H1 (cell line): Measurements from ENCODE around the gene NECTIN1. TPM values are rescaled to one million over a fixed set of nuclear protein-coding genes. Genes with fewer than 3 reads are reported as not detected.

Experiments
- CTCF ChIA-PET: fragments of 300-600 bp; sonication (Branson Sonifier 250); formaldehyde crosslinking; loops from one replicate; lab custom pipeline; 2021; ENCODE audit not compliant: partially characterized antibody; lab: Charles Lee
- POLR2A ChIA-PET: fragments of 300-600 bp; sonication (Branson Sonifier 250); formaldehyde crosslinking; loops from one replicate; lab custom pipeline; 2021; ENCODE audit warnings: inconsistent platforms; ENCODE audit not compliant: partially characterized antibody; lab: Charles Lee
- DNase-seq, 2 experiments: peaks; one replicate each; pipeline versions ENCODE4 v3.0.0 to v3.0.0-alpha.2; 2010 to 2022; ENCODE audit warnings: low spot score in 2 of 2, low read depth in 1 of 2, mixed read lengths in 1 of 2
- FAIRE-seq: peaks from 2 replicates; lab custom pipeline; 2011; peaks lifted over from hg19 to GRCh38; lab: Jason Lieb, UNC
- H2AFZ ChIP-seq: 2 replicates; pipeline ENCODE4 v1.8.1; 2012; ENCODE audit warnings: low read length, inconsistent platforms
- H2AK5ac ChIP-seq: 2 replicates; pipeline ENCODE4 v1.6.1; 2013; ENCODE audit warnings: low read depth, low read length
- H2BK120ac ChIP-seq: replicated peaks from 2 replicates; pipeline ENCODE3; 2013; ENCODE audit warnings: low read depth, low read length, inconsistent platforms
- H2BK12ac ChIP-seq: 2 replicates; pipeline ENCODE4 v1.6.1; 2013; ENCODE audit warnings: low read depth, low read length
- H2BK15ac ChIP-seq: 2 replicates; pipeline ENCODE4 v1.6.1; 2013; ENCODE audit warnings: low read length
- H2BK20ac ChIP-seq: 2 replicates; pipeline ENCODE4 v1.6.1; 2013; ENCODE audit warnings: low read length
- H2BK5ac ChIP-seq: 2 replicates; pipeline ENCODE4 v1.6.1; 2013; ENCODE audit warnings: low read depth, low read length
- H3K14ac ChIP-seq: 2 replicates; pipeline ENCODE4 v1.6.1; 2013; ENCODE audit warnings: inconsistent platforms; ENCODE audit not compliant: insufficient read length
- H3K18ac ChIP-seq: 2 replicates; pipeline ENCODE4 v1.6.1; 2013; ENCODE audit warnings: low read length; ENCODE audit errors: extremely low read depth
- H3K23ac ChIP-seq: 2 replicates; pipeline ENCODE4 v1.6.1; 2013; ENCODE audit warnings: inconsistent platforms; ENCODE audit not compliant: insufficient read length
- H3K23me2 ChIP-seq: 2 replicates; pipeline ENCODE4 v1.6.1; 2013; ENCODE audit warnings: low read depth, low read length
- H3K27ac ChIP-seq: 2 replicates; pipeline ENCODE4 v1.6.1; 2011; ENCODE audit warnings: low read depth, low read length, inconsistent platforms
- H3K27me3 ChIP-seq, 4 experiments: replicated peaks in 1 of 4; 1 replicate in 1 of 4; 2 replicates in 3 of 4; pipeline versions ENCODE4 v1.6.1 to v1.8.1; 2011 to 2013; ENCODE audit warnings: low read length in 3 of 4, mild to moderate bottlenecking in 3 of 4, inconsistent platforms in 2 of 4, mixed read lengths in 2 of 4, moderate library complexity in 1 of 4; ENCODE audit not compliant: control insufficient read depth in 3 of 4, insufficient read depth in 3 of 4; ENCODE audit errors: extremely low read depth in 1 of 4
- H3K36me3 ChIP-seq, 4 experiments: 2 replicates each; pipeline versions ENCODE4 v1.6.1 to v1.8.1; 2011 to 2013; ENCODE audit warnings: mild to moderate bottlenecking in 4 of 4, low read length in 3 of 4, moderate library complexity in 2 of 4, control low read depth in 1 of 4, inconsistent platforms in 1 of 4; ENCODE audit not compliant: insufficient read depth in 4 of 4, control insufficient read depth in 2 of 4
- H3K4ac ChIP-seq: replicated peaks from 2 replicates; pipeline ENCODE3; 2013; ENCODE audit warnings: low read length, low read depth, mixed read lengths, inconsistent platforms; ENCODE audit not compliant: insufficient read length
- H3K4me1 ChIP-seq, 4 experiments: replicated peaks in 1 of 4; 1 replicate in 1 of 4; 2 replicates in 3 of 4; pipeline versions ENCODE4 v1.6.1 to v1.8.1; 2011 to 2013; ENCODE audit warnings: low read length in 3 of 4, inconsistent platforms in 2 of 4, mixed read lengths in 1 of 4; ENCODE audit not compliant: insufficient read depth in 4 of 4, control insufficient read depth in 3 of 4
- H3K4me2 ChIP-seq, 2 experiments: 2 replicates each; pipeline versions ENCODE4 v1.6.1 to v1.8.1; 2011 to 2013; ENCODE audit warnings: low read depth in 2 of 2, low read length in 2 of 2, control low read depth in 1 of 2, inconsistent platforms in 1 of 2, mild to moderate bottlenecking in 1 of 2; ENCODE audit not compliant: insufficient read depth in 1 of 2
- H3K4me3 ChIP-seq, 4 experiments: fragments of 200-600, 300-600 bp in 1 of 4; sonication (generic), shearing (Covaris generic), sonication (Bioruptor Twin) in 1 of 4; 2 replicates each; pipeline versions ENCODE4 v1.5.1 to v1.8.1; 2011 to 2016; ENCODE audit warnings: low read length in 4 of 4, low read depth in 3 of 4, control low read depth in 2 of 4, inconsistent platforms in 2 of 4, mild to moderate bottlenecking in 2 of 4, mixed read lengths in 1 of 4, moderate library complexity in 1 of 4; ENCODE audit not compliant: insufficient read depth in 2 of 4; ENCODE audit errors: extremely low read depth in 1 of 4
- H3K56ac ChIP-seq: replicated peaks from 2 replicates; pipeline ENCODE3; 2013; ENCODE audit warnings: low read depth, mild to moderate bottlenecking, mixed read lengths, low read length, inconsistent platforms; ENCODE audit not compliant: insufficient read length
- H3K79me1 ChIP-seq: 2 replicates; pipeline ENCODE4 v1.6.1; 2013; ENCODE audit warnings: low read depth, low read length, control low read depth
- H3K79me2 ChIP-seq, 2 experiments: 2 replicates each; pipeline versions ENCODE4 v1.6.1 to v1.8.1; 2012 to 2013; ENCODE audit warnings: low read length in 2 of 2, mild to moderate bottlenecking in 2 of 2, inconsistent platforms in 1 of 2; ENCODE audit not compliant: insufficient read depth in 2 of 2, control insufficient read depth in 1 of 2
- H3K9ac ChIP-seq, 4 experiments: replicated peaks in 1 of 4; 1 replicate in 1 of 4; 2 replicates in 3 of 4; pipeline versions ENCODE4 v1.6.1 to v1.8.1; 2011 to 2013; ENCODE audit warnings: low read depth in 3 of 4, low read length in 3 of 4, control low read depth in 2 of 4, mild to moderate bottlenecking in 2 of 4, moderate library complexity in 2 of 4, inconsistent platforms in 1 of 4; ENCODE audit errors: extremely low read depth in 1 of 4
- H3K9me3 ChIP-seq, 2 experiments: 2 replicates each; pipeline versions ENCODE4 v1.6.1 to v1.8.1; 2012 to 2013; ENCODE audit warnings: mild to moderate bottlenecking in 2 of 2, moderate library complexity in 2 of 2, control low read depth in 1 of 2, inconsistent platforms in 1 of 2, low read depth in 1 of 2, low read length in 1 of 2, mixed read lengths in 1 of 2; ENCODE audit not compliant: insufficient read depth in 2 of 2
- H4K20me1 ChIP-seq, 2 experiments: replicated peaks in 1 of 2; 2 replicates each; pipeline versions ENCODE3 to v1.8.1; 2011 to 2013; ENCODE audit warnings: inconsistent platforms in 2 of 2, low read length in 2 of 2, mild to moderate bottlenecking in 1 of 2; ENCODE audit not compliant: insufficient read depth in 2 of 2, control insufficient read depth in 1 of 2
- H4K5ac ChIP-seq: 2 replicates; pipeline ENCODE4 v1.6.1; 2013; ENCODE audit warnings: low read length, low read depth, mixed read lengths, inconsistent platforms; ENCODE audit not compliant: insufficient read length
- H4K8ac ChIP-seq: 2 replicates; pipeline ENCODE4 v1.8.0; 2013; ENCODE audit warnings: mild to moderate bottlenecking, moderate library complexity, low read length, inconsistent platforms; ENCODE audit not compliant: insufficient read depth; ENCODE audit errors: extremely low read depth
- H4K91ac ChIP-seq: replicated peaks from 2 replicates; pipeline ENCODE3; 2013; ENCODE audit warnings: low read length, mixed read lengths, inconsistent platforms; ENCODE audit not compliant: insufficient read length
- FOSL1 ChIP-seq: IDR thresholded peaks from 2 replicates; pipeline ENCODE4 v1.6.1; 2011; ENCODE audit warnings: mild to moderate bottlenecking, low read depth, low read length, moderate library complexity; ENCODE audit not compliant: insufficient read depth
- JUND ChIP-seq: IDR thresholded peaks from 2 replicates; pipeline ENCODE4 v1.6.1; 2011; ENCODE audit warnings: mild to moderate bottlenecking, improper control_type of control experiment, low read length
- KDM4A ChIP-seq: IDR thresholded peaks from one replicate; pipeline ENCODE4 v1.7.1; 2012; ENCODE audit warnings: low read depth, mild to moderate bottlenecking, moderate library complexity, low read length, inconsistent platforms; ENCODE audit not compliant: severe bottlenecking
- SIN3A ChIP-seq, 2 experiments: IDR thresholded peaks in 1 of 2; conservative IDR thresholded peaks in 1 of 2; 2 replicates each; pipeline ENCODE4 v1.6.1; 2011 to 2012; ENCODE audit warnings: low read length in 2 of 2, improper control_type of control experiment in 1 of 2, low read depth in 1 of 2, mild to moderate bottlenecking in 1 of 2
- TAF1 ChIP-seq: IDR thresholded peaks from 2 replicates; pipeline ENCODE4 v1.6.1; 2011; ENCODE audit warnings: mild to moderate bottlenecking, low read depth, low read length
- WGBS, 2 experiments: shearing (Covaris generic) in 1 of 2; methylation state at CpG; one replicate each; pipeline versions ENCODE4 v1.1.6 to v1.1.7; 2013 to 2015; ENCODE audit warnings: low lambda C conversion rate in 2 of 2, mixed read lengths in 2 of 2, inconsistent platforms in 1 of 2, low coverage in 1 of 2, missing lambda C conversion rate in 1 of 2; ENCODE audit not compliant: insufficient replicate concordance in 2 of 2, insufficient coverage in 1 of 2, insufficient read length in 1 of 2; ENCODE audit errors: extremely low coverage in 1 of 2, missing lambda C conversion rate in 1 of 2; 5-methylcytosine and 5-hydroxymethylcytosine counted together
- polyA plus RNA-seq, 7 experiments: library from polyadenylated mRNA; depleted of rRNA in 3 of 7; stranded (reverse) in 5 of 7; unstranded in 2 of 7; fragments of >200 nt in 5 of 7; fragments of 200-250 nt in 2 of 7; gene quantifications; 1 replicate in 5 of 7; 2 replicates in 1 of 7; 4 replicates in 1 of 7; pipeline versions ENCODE4 v1.2.1 to v1.2.3, GENCODE V29; 2011 to 2013; ENCODE audit warnings: missing spikeins in 2 of 7, mixed read lengths in 2 of 7
- total RNA-seq: library from RNA; stranded (reverse); fragmentation: NEBNext Ultra II Directional; extraction: Animal tissue kit (Norgen Biotek cat#: 25700); gene quantifications from 2 replicates; pipeline ENCODE4 v1.2.1, GENCODE V29; 2021

Gene NECTIN1
- total and polyA plus RNA-seq, 2 of the 8 experiments (the other 6 are each of a cell fraction or from before 2014, with no cell fraction given) = 43.2 to 97.7 TPM

DNA sequence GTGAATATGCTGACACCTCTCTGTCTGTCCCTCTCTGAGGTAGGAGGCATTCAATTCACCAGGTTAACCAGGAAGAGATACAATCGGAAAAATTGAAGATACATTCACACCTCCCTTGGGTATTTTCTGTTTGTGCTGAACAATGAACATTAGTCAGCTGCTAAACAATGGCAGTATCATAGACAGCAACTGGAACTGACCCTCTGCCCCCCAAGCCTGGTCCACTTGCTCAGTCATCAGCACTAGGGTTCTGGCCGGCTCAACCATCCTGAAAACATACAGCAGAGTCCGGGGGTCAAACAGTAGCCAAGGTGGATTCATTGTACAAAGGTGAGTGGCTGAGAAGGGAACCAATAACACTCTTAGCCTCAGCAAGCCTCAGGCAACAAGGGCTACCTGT lies 4.0 kb downstream of the NECTIN1 start:
- peaks cover 0 to 5% (median 0%) of the 10 kb centered on the region in 4 experiments; a peak in 2 of 8 replicates for H3K36me3 ChIP-seq
- peak overlapping the region in 1 of 4 experiments; percentile 19; a peak in 1 of 8 replicates for H3K4me3 ChIP-seq
- H3K4me1 ChIP-seq = peaks cover 22 to 55% (median 35%) of the 10 kb centered on the region in 4 experiments
- H3K27me3 ChIP-seq = no peaks in the 10 kb centered on the region
- peaks cover 26 to 45% of the 10 kb centered on the region in 2 experiments for H4K20me1 ChIP-seq
- DNase-seq (no peak), FAIRE-seq (no peak)
- H3K23me2 ChIP-seq = peaks cover 13% of the 10 kb centered on the region
- no peak overlapping the region for H2AFZ ChIP-seq
- POLR2A ChIA-PET = no interaction called here
- no peak overlapping the region for H3K9ac ChIP-seq
- peak overlapping the region; percentile 17; the same call in 1 of the 2 replicates for H3K18ac ChIP-seq
- H2BK120ac ChIP-seq = peak overlapping the region; percentile 30
- 94% methylated on average over 3 of the region's 3 CpGs; no CpG with 5 or more reads in 1 of the 2 experiments for WGBS, 2 experiments
- H3K9me3 ChIP-seq = no peaks in the 10 kb centered on the region
- H3K79me1 ChIP-seq = peaks cover 35% of the 10 kb centered on the region
- peak overlapping the region; percentile 12 for H3K4ac ChIP-seq
- CTCF ChIA-PET = interaction anchor here (0.6 to 10.1 kb wide), 8 partner anchors 9 to 383 kb away, joined by 3 to 171 read pairs (median 4); no protein-coding TSS in a partner anchor
- no peak overlapping the region for H3K27ac ChIP-seq
- H2BK12ac ChIP-seq = peak overlapping the region; percentile 61; the same call in 1 of the 2 replicates
- H2BK20ac ChIP-seq = peak overlapping the region; percentile 80; the same call in 1 of the 2 replicates
- H4K91ac ChIP-seq = peak overlapping the region; percentile 22
- H2BK15ac ChIP-seq = peak overlapping the region; percentile 93
- H3K79me2 ChIP-seq = peaks cover 28 to 85% of the 10 kb centered on the region in 2 experiments
- H2AK5ac ChIP-seq = peak overlapping the region; percentile 24; the same call in 1 of the 2 replicates
- no peak overlapping the region for H3K56ac ChIP-seq
- 0 out of 2 replicates have a peak overlapping the region, but pooled peaks have one; percentile 85 for H2BK5ac ChIP-seq
- H3K4me2 ChIP-seq = peak overlapping the region; percentile 95; a peak in 3 of 4 replicates
- no peak overlapping the region for H4K8ac ChIP-seq
- no peak overlapping the region for H3K23ac ChIP-seq
- no peak overlapping the region for H4K5ac ChIP-seq
- TF ChIP-seq SIN3A (conservative IDR thresholded peaks at IDR 0.05 in 1 of 2, IDR thresholded peaks at IDR 0.05 in 1 of 2; ENCODE audit: low read depth in 1 of 2, low read length in 2 of 2) = no peak
- no peak for TF ChIP-seq FOSL1
- no peak for TF ChIP-seq TAF1
- TF ChIP-seq KDM4A = no peak
- TF ChIP-seq JUND = no peak
- TF ChIP-seq, all 59 proteins: peak for 0
- H3K14ac ChIP-seq = no peak overlapping the region
